ENCODE results near the gene HS3ST4.

The HS3ST4 gene

DNA sequence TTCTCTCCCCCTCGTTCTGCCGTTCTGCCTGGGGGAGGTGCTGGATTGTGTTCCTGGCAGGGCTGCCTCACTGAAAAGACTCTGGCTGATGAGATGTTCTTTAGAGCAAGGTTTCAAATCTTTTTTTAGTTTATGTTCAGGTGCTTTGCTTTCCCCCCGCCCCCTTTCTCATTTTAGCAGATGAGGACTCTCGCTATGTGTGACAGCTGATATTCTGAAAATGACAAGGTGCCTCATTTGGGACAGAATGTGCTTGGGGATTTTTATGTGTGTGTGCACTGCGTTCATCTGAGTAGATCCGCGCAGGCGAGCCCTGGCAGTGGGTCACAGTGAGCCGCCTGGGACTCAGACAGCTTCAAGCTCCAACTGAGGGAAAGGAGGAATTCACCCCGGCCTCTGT, 205.9 kb downstream of the HS3ST4 start:
- no peak for DNase-seq

DNA sequence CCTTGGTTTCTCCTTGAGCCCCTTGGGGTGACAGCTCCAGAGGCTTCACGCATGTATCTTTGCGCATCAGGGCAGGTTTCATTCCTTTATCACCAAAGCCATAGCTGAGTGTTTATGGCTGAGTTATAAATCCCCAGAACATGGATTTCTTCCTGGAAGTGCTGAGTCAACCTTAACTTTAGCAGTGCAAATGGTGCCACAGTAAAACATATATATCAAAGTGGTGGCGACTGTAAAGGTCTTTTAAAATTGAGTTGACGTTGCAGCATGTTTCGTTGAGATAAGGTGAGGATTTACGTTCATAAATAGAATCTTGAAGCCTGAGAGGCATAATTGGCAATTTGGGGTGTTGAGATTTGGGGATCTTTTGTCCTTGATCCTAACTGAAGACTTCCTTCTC, 214.1 kb downstream of the HS3ST4 start:
- DNase-seq = no peak

DNA sequence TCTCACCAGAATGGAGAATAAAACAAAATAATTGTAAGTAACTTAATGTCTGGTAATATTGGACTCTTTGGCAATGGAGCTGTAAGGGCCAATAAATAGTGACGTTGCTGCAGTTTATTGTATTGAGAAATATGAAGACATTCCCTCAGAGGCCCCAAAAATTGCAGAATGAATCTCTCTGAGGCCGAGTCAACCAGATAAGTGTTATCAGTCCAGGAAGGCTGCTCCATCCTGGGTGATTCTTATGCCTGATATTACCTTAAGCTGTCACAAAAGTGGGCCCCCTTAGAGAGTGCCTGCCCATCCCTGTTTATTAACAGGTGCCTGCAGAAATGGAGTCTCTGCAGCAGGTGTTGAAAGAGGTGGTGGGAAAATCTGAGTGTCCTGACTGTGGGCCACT, 219.2 kb downstream of the HS3ST4 start:
- no peak for DNase-seq

DNA sequence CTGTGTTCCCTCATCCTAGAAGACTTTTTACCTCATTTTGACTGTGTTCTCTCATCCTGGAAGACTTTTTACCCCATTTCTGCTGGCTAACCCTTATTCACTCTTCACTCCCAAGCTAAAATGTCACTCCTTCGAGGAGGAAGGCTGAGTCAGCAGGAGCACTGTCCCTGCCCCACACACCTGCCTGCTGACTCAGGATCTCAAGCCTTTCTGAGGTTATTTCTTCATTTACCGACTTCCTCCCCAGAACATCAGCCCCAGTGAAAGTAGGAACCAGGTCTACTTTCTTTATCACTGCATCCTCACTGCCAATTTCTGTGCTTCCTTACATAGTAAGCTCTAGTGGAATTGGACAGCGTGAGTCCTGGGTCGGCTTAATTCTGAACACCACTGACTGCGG, 220.6 kb downstream of the HS3ST4 start:
- no peak for DNase-seq

DNA sequence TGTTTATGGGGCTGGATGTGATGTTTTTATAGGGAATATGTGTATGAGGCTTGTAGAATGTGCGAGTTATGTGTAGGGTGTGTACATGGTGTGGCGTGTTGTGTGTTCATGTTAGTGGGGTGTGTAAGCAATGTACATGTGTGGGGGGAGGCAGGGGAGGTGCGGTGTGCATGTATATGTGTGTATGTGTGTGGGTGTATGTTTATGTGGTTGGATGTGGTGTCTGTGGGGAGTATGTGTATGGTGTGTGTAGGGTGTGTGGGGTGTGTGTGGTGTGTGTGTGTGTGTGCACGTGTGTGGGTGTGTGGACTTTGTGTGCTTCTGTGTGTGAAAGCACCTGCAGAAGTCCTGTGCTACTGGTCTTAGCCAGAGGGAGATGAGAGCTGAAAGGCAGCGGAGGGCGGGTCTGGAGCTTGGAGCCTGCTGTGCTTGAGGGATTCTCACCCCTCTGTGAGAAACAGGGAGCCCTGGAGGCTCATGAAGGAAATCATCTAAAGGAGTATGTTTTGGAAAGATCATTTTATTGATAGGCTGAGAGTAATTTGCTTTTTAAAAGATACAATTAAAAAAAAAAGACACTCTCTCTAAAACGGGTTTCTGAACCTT, 222.7 kb downstream of the HS3ST4 start:
- no peak for DNase-seq

DNA sequence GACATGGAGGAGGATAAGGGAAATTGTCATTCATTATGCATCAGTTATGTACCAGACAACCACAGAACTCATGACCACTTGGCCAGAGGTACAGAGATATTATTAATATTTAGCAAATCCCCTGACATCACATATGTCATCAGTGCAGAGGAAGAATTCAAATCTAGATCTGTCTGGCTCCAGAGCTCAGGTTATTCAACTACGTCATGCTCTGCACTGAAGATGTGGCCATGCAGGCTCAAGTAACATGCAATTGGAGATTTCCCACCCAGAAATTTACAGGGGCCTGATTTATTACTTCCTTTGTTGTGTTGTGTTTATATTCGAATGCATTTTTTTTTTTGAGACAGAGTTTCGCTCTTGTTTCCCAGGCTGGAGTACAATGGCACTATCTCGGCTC, 224.3 kb downstream of the HS3ST4 start:
- DNase-seq = no peak

DNA sequence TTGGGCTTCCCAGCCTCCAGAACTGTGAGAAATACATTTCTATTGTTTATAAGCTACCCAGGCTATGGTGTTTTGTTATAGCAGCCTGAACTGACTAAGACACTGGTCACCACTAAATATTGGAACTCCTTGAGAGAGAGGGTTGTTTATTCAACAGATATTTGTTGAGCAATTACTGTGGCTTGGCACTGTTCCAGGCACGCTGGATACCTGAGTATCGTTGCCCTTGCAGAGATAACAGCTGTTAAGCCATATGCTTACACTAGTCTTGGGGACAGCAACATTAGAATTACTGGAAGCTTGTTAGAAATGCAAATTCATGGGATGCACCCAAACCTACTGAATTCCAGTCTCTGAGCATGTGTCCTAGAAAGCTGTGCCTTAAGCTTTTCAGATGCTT, 230.7 kb downstream of the HS3ST4 start:
- DNase-seq = no peak

DNA sequence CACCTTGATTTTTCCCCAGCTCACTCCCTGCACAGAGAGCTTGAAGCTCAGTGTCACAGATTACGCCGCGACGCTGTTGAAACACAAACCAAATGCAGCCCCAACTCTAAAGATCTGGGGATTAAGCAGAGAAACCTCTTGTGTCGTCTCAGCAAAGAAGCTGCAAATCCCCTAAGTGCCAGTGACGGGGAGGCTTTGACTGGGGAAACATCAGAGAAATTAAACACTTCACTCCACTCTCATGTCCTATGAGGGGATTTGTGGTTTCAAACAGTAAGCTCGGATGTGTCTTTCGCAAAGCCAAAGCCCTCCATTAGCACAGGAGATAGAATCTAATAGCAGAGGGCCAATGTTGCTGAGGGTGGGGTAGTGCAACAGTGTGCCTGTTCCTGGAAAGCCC, 233.7 kb downstream of the HS3ST4 start:
- no peak for DNase-seq

DNA sequence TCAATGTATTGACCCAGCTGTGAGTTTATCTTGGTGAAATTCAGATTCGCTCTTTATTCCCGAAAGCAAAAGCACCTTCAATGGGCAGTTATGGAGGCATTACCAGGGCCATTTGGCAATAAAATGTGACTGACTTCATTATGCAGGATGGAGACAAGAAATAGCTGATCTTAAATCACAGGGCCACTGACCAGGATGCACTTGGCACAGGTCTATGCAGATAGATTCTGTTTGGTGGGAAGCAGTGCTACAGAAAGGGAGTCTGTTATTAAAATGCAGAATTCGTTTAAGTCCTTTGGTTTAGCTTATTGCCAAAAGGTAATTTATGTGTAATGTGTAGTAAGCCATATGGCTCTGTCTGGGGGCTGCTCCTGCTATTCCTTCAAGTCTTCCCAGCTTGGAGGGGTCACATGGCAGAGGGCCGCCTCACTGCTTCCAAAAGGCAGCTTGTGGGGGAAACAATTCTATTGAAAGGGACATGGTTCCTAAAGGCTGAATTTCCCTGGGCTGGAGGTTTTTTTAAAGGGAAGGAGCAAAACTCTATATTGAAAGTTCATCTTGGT, 239.8 kb downstream of the HS3ST4 start:
- no peak for DNase-seq

DNA sequence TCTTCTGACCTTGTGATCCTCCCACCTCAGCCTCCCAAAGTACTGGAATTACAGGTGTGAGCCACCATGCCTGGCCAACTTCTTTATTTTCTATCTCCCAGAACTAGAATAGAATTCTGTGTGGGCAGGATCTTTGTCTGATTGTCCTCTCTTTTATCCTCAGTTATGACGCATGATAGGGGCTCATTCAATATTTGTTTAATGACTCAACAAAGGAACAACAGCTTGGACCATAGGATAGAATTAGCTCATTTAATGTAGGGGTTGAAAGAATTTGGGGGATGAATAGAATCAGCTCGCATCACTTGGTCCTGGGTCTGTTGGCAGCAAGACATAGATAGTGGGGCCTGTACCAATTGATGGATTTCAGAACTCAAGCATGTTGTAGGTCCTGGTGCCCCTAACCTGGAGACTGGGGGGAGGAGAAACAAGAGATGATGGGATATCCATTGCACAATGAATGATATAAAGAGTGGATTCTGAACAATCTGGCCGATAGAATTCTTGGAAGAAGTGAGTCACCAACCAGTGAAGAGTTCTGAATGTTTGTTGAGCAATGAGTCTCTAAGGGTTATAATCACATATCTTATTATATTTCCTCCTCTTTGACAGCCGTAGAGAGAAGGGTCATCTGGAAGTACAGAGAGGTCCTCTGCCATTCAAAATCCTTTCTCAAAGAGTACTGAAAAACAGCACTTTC, 250.2 kb downstream of the HS3ST4 start:
- no peak for DNase-seq

DNA sequence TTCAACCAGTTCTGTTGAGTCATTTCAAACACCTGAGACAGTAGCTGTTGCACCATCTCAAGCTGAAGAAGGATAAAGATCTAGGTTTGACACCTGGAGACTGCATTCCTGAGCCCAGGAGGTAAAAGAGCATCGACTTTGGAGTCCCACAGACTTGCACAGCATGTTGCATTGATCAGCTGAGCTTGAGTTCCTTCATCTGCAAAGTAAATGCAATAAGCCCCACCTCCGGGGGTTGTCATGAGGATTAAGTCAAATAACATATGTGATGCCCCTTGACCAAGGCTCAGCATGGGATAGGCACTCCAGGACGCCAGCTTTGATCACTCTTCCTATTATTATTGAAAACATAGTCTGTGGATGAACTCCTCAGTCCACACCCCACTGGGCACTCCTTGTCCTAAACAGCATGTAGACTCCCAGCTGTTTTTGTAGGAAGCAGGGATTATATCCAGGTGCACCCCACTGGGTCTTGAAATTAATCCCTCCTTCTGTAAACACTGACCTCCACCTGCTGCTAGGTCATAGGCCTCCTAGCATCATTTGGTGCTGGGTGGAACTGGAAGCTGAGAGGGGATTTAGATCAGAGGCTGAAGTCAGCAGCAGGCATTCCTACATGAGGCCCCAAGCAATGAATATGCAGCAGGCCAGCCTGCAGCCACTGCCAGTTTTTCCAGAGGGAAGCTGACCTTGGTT, 259.0 kb downstream of the HS3ST4 start:
- DNase-seq = no peak

DNA sequence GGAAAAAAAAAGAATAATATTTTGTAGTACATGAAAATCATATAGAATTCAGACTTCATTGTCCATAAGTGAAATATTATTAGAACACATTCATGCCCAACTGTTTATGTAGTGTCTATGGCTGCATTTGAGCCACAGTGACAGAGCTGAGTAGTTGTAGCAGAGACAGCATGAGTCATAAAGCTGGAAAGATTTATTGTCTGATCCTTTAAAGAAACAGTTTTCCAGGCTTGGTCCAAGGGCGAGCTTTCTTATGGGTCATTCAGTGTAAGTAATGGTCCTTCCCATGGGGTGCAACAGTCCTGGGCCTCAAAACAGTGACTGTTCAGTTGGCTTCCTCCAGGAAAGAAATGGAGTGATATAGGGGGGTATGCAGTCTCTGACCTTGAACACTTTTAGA, 260.2 kb downstream of the HS3ST4 start:
- no peak for DNase-seq

DNA sequence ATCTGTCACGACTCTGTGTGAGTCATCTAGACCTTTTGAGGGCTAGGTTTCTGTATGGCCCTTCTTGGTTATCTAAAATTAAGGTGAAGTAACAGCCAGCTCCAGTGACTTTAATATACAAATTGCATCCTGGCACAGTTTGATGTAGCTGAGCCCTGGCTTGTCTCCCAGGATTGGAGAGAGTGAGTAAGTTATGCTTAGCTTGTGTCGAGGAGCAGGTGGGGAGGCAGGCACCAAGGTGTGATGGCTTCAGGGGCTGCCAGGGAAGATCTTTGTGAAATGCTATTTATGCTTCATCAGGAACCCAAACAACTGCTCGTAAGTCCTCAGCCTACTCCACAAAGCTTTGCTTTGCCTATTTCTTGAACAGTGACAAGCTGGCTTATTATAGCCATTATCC, 261.2 kb downstream of the HS3ST4 start:
- DNase-seq = no peak

DNA sequence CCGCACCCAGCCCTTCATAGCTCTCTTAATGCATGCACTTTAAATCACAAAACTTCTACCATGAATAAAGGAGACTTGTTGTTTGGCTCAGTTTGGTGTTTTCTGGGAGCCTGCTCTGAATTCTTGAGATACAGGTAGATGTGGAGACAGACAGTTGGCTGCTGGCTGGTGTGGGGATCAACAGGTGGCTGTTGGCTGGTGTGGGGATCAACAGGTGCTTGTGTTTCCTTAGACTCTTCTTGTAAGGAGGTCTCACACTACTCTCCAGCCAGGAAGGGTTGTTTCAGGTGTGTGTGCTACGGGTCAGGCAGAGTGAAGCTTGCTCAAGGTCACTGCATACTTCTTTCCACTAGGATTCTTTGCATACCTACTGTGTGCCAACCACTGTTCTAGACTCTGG, 265.9 kb downstream of the HS3ST4 start:
- no peak for DNase-seq

DNA sequence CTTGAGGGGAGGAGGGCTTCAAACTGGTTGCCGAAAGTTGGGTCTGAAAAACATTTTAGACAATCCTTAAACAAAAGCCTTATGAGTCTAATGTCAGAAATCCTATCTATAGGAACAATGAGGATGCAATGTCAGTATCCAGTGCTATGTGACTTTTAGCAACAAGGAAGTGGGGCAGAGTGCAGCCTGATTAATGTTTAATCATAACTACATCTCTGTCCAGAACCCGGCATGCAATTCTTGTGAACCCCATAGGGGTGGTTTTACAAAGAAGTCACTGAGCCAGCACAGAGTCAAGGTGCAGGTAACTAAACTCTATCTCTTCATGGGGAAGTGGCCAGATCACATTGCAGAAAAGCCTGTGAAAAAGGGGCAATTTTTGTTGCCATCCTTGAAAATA, 267.5 kb downstream of the HS3ST4 start:
- no peak for DNase-seq

DNA sequence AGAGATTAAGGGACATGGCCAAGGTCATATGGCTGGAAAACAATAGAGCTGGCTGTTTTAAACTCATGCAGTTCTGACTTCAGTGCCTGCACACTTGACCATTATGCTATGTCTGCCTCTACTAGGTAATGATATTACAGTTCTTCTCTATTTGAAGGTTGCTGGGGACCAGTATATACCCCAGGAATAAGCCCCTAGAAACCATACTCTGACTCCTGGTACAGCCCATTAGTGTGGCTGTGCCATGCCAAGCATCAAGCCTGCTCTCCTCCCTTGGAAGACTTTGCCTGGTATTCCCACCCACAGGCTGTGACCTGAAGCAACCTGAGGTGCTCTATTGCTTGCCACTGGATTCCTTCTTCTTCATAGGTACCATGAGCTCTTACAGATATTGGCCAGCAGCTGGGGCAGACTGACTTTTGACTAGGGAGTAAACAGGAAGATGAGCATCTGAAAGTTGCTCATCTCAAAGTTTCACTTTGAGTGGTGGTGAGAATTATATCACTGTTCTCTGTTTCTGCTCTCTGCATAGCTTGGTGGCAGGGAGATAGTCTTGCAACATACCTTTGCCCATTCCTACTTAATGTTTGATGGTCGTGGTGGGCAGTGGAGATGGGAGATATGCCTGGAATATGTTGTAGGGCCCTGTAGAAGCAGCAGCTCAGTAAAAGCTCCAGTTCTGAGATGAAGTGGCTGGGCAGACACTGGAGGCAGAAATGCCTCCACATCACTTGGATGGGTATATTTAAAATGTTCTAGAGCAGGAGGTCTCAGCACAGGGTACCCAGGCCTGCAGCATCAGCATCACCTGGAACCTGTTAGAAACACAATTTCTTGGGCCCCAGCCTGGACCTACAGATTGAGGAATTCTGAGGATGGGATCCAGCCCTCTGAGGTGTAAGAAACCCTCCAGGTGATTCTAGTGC, 274.7 kb downstream of the HS3ST4 start:
- DNase-seq = peak; percentile 49

DNA sequence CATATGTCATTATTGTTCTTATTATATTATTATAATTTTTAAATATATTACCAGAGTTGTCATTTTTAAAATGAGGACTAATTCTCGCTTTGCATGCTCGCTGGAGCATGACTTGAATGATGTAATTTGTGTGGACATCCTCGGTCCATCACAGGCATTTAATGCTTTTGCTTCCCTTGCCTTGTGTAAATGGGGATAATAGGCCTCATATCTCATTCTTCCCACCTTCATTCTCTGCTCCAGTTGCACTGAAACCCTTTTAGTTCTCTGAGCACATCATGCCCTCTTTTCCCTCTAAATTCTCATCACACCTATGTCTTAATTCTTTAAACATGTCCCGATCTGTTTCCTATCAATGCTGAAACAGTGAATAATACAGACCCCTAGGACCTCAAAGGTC, 285.4 kb downstream of the HS3ST4 start:
- DNase-seq = no peak

DNA sequence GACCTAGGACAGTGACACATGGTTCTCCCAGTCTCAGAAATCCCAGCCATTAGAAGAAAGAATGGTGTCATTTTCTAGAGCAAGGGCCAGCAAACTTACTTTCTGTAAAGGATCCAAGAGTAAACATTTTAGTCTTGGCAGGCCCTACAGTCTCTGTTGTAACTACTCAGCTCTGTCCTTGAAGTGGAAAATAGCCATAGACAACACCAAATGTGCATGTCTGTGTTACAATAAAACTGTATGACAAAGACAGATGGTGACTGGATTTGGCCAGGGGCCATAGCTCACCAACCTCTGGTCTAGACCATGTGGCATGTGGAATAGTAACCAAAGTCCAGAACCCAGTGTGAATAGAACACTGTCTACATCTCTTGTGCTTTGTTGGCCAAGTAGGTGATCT, 286.5 kb downstream of the HS3ST4 start:
- no peak for DNase-seq

DNA sequence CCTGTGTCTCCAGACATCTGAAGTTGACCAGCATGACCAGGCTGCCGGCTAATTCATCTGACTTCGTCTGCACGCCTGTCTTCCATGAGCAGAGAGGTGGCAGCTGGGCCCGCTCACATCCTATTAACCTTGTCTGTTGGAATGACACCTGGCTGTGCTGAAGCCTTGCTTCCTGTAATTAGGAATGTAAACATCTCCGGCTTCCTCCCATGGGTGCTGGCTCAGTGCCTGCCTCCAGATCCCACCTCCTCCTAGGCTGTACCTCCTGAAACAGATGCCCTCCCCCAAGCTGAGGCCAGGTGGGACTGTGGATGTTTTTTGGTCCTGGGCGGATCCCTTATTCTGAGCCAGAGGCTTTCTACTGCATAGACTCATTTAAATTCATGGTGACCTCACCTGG, 296.3 kb downstream of the HS3ST4 start:
- no peak for DNase-seq

DNA sequence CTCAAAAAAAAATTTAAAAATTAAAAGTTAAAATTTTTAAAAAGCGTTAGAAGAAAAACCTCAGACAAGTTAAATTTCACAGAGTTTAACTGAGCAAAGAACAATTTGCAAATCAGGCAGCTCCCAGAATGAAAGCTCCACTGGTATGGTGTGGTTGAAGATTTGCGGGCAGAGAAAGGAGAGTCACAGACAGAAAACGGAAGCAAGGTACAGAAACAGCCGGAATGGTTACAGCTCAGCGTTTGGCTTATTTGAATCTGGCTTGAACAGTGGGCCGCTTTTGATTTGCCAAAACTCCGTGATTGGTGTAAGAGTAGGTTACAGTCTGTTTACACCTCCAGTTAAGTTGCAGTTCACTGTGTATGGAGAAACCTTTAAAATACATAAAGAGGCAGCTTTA, 297.1 kb downstream of the HS3ST4 start:
- no peak for DNase-seq

DNA sequence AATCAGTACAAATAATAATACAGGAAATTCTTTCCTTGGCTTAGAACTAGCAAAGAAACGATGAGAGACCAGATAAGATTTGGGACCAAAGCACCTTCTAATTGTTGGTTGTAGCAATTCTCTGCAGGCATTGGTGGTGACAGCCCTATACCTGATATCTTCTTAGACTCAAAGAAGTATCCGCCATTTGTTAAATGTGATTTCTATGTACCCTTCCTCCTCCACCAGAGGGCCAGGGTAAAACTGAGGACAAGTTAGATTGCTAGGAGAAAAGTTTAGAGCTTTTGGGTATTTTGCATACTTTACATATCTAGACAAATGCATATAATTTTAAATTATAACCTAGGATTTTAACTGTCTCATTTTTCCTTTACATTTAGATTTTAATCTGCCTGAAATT, 304.3 kb downstream of the HS3ST4 start:
- no peak for DNase-seq

DNA sequence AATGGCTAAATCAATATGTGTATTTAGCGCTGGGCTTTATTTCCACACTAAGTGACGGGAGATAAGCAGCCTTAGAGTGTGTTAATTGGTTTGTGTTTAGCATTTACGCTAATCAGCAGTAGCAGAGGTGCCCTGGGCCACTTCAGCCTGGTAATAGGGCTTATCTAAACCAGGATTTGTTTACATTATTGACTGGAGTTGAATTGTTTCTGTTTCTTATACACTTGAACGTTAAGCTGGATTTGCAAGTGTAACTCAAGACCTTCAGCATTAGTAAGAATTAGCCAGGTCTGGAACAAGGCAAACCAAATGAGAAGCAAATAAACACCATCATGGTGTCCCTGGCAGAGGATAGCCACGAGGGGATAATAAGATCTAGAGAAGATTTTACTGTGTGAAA, 313.6 kb downstream of the HS3ST4 start:
- no peak for DNase-seq

DNA sequence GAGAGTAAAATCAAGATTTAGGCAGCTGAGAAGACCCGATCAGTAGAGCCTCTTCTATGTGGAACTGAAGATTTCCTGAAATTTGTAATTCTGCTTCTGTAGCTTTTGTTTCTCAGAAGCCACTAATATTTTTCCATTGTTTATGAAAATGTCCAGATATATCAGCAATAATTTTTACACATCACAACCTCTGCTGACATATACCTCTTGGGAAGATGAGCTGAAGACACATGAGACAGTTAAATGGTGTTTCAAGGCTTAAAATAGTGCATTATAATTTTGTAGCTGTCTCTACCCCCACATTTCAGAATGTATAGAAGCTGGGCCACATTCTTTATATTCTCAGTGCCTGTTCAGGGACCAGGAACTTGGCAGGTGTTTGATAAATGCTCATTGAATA, 320.6 kb downstream of the HS3ST4 start:
- no peak for DNase-seq

All from activated CD8-positive, alpha-beta memory T cell treated with anti-CD3 and anti-CD28 coated beads, Interleukin-2, amount 50 U/mL, for 48 hours (primary cell).